ENCODE results near the gene ANKZF1.

DNA sequence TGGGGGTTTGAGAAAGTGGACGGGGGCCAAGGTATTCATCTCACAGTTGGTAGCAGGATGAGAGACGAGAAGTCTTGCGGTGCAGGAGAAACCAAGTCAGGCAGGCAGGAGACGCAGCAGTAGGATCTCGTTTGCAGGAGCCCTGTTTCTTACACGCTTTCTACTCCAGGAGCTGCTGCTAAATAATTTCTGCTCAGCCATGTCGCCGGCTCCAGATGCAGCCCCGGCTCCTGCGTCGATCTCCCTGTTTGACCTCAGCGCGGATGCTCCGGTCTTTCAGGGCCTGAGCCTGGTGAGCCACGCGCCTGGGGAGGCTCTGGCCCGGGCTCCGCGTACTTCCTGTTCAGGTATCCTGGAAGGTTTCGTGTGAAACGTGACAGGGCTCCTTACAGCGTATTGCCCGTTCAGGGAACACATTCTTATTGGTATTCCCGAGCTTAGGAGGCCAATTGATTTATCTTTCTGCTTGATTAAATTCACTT, 494 bp downstream of the ANKZF1 start:
- TF ChIP-seq, protein P1, sequence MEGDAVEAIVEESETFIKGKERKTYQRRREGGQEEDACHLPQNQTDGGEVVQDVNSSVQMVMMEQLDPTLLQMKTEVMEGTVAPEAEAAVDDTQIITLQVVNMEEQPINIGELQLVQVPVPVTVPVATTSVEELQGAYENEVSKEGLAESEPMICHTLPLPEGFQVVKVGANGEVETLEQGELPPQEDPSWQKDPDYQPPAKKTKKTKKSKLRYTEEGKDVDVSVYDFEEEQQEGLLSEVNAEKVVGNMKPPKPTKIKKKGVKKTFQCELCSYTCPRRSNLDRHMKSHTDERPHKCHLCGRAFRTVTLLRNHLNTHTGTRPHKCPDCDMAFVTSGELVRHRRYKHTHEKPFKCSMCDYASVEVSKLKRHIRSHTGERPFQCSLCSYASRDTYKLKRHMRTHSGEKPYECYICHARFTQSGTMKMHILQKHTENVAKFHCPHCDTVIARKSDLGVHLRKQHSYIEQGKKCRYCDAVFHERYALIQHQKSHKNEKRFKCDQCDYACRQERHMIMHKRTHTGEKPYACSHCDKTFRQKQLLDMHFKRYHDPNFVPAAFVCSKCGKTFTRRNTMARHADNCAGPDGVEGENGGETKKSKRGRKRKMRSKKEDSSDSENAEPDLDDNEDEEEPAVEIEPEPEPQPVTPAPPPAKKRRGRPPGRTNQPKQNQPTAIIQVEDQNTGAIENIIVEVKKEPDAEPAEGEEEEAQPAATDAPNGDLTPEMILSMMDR (IDR thresholded peaks at IDR 0.05; ENCODE audit: insufficient read depth, low read depth, low read length) = no peak
- TF ChIP-seq EZH2 (IDR thresholded peaks at IDR 0.05; ENCODE audit: insufficient read depth, low read length) = no peak

Measured in astrocyte (in vitro differentiated cells and primary cell).